HepG2 (cell line): Measurements from ENCODE around the gene MMP23B. TPM values are rescaled to one million over a fixed set of nuclear protein-coding genes. Genes with fewer than 3 reads are reported as not detected.

ENCODE experiments used
- EED ChIP-seq: sonication (generic); formaldehyde crosslinking; IDR thresholded peaks from 2 replicates; pipeline ENCODE4 v1.5.0; 2020; ENCODE audit warnings: mild to moderate bottlenecking, missing genetic modification reagents
- HNF4G ChIP-seq, 2 experiments: sonication (generic) in 1 of 2; formaldehyde crosslinking in 1 of 2; IDR thresholded peaks; 2 replicates each; pipeline versions ENCODE4 v1.4.0 to v1.6.1; 2011 to 2020; ENCODE audit warnings: borderline replicate concordance in 2 of 2, low read depth in 2 of 2, mild to moderate bottlenecking in 2 of 2, low read length in 1 of 2, missing genetic modification reagents in 1 of 2, moderate library complexity in 1 of 2
- PPARG ChIP-seq: conservative IDR thresholded peaks from 2 replicates; pipeline ENCODE4 v1.6.1; 2016; ENCODE audit warnings: missing biosample characterization, missing genetic modification reagents
- ZC3H13 ChIP-seq: sonication (generic); formaldehyde crosslinking; IDR thresholded peaks from 2 replicates; pipeline ENCODE4 v1.8.1; 2023; ENCODE audit warnings: mild to moderate bottlenecking, missing genetic modification reagents, moderate library complexity
- ZEB1 ChIP-seq: IDR thresholded peaks from 2 replicates; pipeline ENCODE4 v1.6.1; 2012; ENCODE audit warnings: mild to moderate bottlenecking, low read depth, inconsistent platforms; ENCODE audit not compliant: insufficient replicate concordance
- ZMAT3 ChIP-seq: sonication (generic); formaldehyde crosslinking; conservative IDR thresholded peaks from 2 replicates; pipeline ENCODE4 v1.7.0; 2021; ENCODE audit warnings: missing genetic modification reagents
- ZNF101 ChIP-seq: sonication (generic); formaldehyde crosslinking; IDR thresholded peaks from 2 replicates; pipeline ENCODE4 v1.4.0; 2020; ENCODE audit warnings: mild to moderate bottlenecking, low read depth, missing genetic modification reagents, borderline replicate concordance
- ZNF670 ChIP-seq: sonication (generic); formaldehyde crosslinking; IDR thresholded peaks from 2 replicates; pipeline ENCODE4 v1.8.0; 2022; ENCODE audit warnings: mild to moderate bottlenecking, missing genetic modification reagents, borderline replicate concordance
- polyA plus RNA-seq, 8 experiments: library from polyadenylated mRNA; depleted of rRNA in 3 of 8; stranded (reverse) in 7 of 8; unstranded in 1 of 8; fragments of >200 nt; fragmentation: Illumina TruSeq in 4 of 8; extraction: Trizol in 4 of 8; gene quantifications; 2 replicates each; pipeline versions ENCODE4 v1.2.1 to v1.2.3, GENCODE V29; 2011 to 2016; ENCODE audit warnings: low read depth in 4 of 8, missing spikeins in 1 of 8, mixed read lengths in 1 of 8; ENCODE audit not compliant: insufficient read depth in 1 of 8
- total RNA-seq, 5 experiments: library from RNA; depleted of rRNA; stranded (reverse); fragments of >200 nt; fragmentation: Illumina TruSeq; extraction: Trizol; gene quantifications; 2 replicates each; pipeline ENCODE4 v1.2.3, GENCODE V29; 2016; ENCODE audit warnings: low read depth in 1 of 5
- TF ChIP-seq, protein P1 (sequence below): sonication (generic); formaldehyde crosslinking; IDR thresholded peaks from one replicate; pipeline ENCODE4 v1.5.1; 2020; ENCODE audit warnings: mild to moderate bottlenecking, missing genetic modification reagents; ENCODE audit errors: not compliant biosample characterization
- TF ChIP-seq, protein P2 (sequence below): sonication (generic); formaldehyde crosslinking; IDR thresholded peaks from 2 replicates; pipeline ENCODE4 v1.5.1; 2020; ENCODE audit warnings: mild to moderate bottlenecking, missing genetic modification reagents, borderline replicate concordance
- TF ChIP-seq, protein P3 (sequence below): sonication (generic); formaldehyde crosslinking; IDR thresholded peaks from 2 replicates; pipeline ENCODE4 v1.8.0; 2022; ENCODE audit warnings: missing genetic modification reagents, mild to moderate bottlenecking, moderate library complexity, borderline replicate concordance

MMP23B gene
- total and polyA plus RNA-seq, 2 of the 13 experiments (the other 11 are each of a cell fraction or from before 2014, with no cell fraction given): 0.61 to 0.75 TPM

DNA sequence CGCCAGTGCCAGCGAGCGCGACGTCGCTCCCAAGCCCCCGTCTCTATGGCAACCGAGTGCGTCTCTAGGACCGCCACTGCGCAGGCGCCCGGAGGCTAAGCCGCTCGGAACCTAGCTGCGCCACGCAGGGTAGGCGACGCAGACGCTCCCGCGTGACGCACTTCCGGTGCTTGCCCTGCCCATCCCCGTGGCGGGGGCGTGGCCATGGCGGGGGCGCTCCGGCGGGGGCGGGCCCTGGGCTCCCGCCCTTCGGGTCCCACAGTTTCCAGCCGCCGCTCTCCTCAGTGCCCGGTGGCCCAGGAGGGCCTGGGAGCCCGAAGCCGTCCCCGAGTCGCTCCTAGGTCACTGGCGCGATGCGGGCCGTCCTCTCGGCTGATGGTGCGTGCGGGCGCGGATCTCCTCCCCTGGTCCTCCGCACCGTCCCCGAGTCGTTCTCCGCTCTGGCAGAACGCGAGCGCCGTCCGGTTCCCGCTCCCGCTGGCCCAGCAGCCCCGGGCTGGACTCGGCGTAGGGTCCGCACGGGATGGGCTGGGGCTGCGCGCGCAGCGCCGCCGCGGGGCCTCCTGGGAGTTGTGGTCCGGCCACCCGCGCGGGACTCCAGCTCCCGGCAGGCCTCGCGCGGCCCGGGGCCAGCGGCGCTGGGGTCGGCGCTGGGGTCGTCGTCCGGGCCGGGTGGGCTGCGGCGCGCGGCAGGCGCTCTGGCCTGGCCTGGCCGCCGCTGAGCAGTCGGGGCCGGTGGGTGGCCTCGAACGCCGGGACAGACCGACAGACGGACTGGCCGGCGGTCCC is 16.5 kb upstream of the MMP23B start, which contains the start of gene MIB2 (continued):
- TF ChIP-seq, protein P1, sequence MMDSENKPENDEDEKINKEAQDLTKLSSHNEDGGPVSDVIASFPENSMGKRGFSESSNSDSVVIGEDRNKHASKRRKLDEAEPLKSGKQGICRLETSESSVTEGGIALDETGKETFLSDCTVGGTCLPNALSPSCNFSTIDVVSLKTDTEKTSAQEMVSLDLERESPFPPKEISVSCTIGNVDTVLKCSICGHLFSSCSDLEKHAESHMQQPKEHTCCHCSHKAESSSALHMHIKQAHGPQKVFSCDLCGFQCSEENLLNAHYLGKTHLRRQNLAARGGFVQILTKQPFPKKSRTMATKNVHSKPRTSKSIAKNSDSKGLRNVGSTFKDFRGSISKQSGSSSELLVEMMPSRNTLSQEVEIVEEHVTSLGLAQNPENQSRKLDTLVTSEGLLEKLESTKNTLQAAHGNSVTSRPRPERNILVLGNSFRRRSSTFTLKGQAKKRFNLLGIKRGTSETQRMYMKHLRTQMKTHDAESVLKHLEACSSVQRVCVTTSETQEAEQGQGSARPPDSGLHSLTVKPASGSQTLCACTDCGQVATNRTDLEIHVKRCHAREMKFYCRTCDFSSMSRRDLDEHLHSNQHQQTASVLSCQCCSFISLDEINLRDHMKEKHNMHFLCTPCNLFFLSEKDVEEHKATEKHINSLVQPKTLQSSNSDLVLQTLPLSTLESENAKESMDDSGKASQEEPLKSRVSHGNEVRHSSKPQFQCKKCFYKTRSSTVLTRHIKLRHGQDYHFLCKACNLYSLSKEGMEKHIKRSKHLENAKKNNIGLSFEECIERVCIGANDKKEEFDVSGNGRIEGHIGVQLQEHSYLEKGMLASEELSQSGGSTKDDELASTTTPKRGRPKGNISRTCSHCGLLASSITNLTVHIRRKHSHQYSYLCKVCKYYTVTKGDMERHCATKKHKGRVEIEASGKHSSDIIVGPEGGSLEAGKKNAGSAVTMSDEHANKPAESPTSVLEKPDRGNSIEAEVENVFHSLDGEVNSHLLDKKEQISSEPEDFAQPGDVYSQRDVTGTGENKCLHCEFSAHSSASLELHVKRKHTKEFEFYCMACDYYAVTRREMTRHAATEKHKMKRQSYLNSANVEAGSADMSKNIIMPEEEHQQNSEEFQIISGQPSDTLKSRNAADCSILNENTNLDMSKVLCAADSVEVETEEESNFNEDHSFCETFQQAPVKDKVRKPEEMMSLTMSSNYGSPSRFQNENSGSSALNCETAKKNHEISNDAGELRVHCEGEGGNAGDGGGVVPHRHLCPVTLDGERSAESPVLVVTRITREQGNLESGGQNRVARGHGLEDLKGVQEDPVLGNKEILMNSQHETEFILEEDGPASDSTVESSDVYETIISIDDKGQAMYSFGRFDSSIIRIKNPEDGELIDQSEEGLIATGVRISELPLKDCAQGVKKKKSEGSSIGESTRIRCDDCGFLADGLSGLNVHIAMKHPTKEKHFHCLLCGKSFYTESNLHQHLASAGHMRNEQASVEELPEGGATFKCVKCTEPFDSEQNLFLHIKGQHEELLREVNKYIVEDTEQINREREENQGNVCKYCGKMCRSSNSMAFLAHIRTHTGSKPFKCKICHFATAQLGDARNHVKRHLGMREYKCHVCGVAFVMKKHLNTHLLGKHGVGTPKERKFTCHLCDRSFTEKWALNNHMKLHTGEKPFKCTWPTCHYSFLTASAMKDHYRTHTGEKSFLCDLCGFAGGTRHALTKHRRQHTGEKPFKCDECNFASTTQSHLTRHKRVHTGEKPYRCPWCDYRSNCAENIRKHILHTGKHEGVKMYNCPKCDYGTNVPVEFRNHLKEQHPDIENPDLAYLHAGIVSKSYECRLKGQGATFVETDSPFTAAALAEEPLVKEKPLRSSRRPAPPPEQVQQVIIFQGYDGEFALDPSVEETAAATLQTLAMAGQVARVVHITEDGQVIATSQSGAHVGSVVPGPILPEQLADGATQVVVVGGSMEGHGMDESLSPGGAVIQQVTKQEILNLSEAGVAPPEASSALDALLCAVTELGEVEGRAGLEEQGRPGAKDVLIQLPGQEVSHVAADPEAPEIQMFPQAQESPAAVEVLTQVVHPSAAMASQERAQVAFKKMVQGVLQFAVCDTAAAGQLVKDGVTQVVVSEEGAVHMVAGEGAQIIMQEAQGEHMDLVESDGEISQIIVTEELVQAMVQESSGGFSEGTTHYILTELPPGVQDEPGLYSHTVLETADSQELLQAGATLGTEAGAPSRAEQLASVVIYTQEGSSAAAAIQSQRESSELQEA (CRISPR knock-in tag): peak; percentile 77
- TF ChIP-seq ZMAT3 (no peak), ZNF670 (CRISPR knock-in tag) (no peak), HNF4G (IDR thresholded peaks at IDR 0.05; ENCODE audit: borderline replicate concordance, low read depth, low read length) (no peak; the same call in 1 of the 2 replicates), HNF4G (CRISPR knock-in tag; IDR thresholded peaks at IDR 0.05; ENCODE audit: borderline replicate concordance, low read depth) (peak; percentile 58; the same call in 1 of the 2 replicates), PPARG (no peak), ZNF101 (peak; percentile 58; the same call in 1 of the 2 replicates), ZC3H13 (CRISPR knock-in tag) (peak; percentile 97), ZEB1 (no peak), EED (CRISPR knock-in tag) (0 out of 2 replicates have a peak, but pooled peaks have one; percentile 37)
- TF ChIP-seq, protein P2, sequence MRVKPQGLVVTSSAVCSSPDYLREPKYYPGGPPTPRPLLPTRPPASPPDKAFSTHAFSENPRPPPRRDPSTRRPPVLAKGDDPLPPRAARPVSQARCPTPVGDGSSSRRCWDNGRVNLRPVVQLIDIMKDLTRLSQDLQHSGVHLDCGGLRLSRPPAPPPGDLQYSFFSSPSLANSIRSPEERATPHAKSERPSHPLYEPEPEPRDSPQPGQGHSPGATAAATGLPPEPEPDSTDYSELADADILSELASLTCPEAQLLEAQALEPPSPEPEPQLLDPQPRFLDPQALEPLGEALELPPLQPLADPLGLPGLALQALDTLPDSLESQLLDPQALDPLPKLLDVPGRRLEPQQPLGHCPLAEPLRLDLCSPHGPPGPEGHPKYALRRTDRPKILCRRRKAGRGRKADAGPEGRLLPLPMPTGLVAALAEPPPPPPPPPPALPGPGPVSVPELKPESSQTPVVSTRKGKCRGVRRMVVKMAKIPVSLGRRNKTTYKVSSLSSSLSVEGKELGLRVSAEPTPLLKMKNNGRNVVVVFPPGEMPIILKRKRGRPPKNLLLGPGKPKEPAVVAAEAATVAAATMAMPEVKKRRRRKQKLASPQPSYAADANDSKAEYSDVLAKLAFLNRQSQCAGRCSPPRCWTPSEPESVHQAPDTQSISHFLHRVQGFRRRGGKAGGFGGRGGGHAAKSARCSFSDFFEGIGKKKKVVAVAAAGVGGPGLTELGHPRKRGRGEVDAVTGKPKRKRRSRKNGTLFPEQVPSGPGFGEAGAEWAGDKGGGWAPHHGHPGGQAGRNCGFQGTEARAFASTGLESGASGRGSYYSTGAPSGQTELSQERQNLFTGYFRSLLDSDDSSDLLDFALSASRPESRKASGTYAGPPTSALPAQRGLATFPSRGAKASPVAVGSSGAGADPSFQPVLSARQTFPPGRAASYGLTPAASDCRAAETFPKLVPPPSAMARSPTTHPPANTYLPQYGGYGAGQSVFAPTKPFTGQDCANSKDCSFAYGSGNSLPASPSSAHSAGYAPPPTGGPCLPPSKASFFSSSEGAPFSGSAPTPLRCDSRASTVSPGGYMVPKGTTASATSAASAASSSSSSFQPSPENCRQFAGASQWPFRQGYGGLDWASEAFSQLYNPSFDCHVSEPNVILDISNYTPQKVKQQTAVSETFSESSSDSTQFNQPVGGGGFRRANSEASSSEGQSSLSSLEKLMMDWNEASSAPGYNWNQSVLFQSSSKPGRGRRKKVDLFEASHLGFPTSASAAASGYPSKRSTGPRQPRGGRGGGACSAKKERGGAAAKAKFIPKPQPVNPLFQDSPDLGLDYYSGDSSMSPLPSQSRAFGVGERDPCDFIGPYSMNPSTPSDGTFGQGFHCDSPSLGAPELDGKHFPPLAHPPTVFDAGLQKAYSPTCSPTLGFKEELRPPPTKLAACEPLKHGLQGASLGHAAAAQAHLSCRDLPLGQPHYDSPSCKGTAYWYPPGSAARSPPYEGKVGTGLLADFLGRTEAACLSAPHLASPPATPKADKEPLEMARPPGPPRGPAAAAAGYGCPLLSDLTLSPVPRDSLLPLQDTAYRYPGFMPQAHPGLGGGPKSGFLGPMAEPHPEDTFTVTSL: no peak
- TF ChIP-seq, protein P3, sequence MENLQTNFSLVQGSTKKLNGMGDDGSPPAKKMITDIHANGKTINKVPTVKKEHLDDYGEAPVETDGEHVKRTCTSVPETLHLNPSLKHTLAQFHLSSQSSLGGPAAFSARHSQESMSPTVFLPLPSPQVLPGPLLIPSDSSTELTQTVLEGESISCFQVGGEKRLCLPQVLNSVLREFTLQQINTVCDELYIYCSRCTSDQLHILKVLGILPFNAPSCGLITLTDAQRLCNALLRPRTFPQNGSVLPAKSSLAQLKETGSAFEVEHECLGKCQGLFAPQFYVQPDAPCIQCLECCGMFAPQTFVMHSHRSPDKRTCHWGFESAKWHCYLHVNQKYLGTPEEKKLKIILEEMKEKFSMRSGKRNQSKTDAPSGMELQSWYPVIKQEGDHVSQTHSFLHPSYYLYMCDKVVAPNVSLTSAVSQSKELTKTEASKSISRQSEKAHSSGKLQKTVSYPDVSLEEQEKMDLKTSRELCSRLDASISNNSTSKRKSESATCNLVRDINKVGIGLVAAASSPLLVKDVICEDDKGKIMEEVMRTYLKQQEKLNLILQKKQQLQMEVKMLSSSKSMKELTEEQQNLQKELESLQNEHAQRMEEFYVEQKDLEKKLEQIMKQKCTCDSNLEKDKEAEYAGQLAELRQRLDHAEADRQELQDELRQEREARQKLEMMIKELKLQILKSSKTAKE (CRISPR knock-in tag): no peak
